Esophagus squamous epithelium (tissue), 5 donors: ENCODE data around the gene LDLRAD3. TPM values are rescaled to one million over a fixed set of nuclear protein-coding genes. Genes with fewer than 3 reads are reported as not detected.
A peak's percentile ranks its signal among the peaks of the same experiment; 100 is the strongest.

Experiments
- DNase-seq: peaks from one replicate; lab custom pipeline; 2025; lab: John Stamatoyannopoulos, UW
- H3K27ac ChIP-seq, 4 donors: fragments of 200-600 bp; sonication (generic); one replicate each; pipeline ENCODE4 v1.5.1; 2016 to 2019; ENCODE audit warnings: mild to moderate bottlenecking in 1 of 4
- H3K27me3 ChIP-seq, 4 donors: fragments of 200-600 bp; sonication (generic); 1 replicate in 3 of 4; 2 replicates in 1 of 4; pipeline versions ENCODE4 v1.5.1 to v1.6.0; 2017 to 2021; ENCODE audit warnings: antibody characterized with exemption in 1 of 4
- H3K36me3 ChIP-seq, 3 donors: fragments of 200-600 bp; sonication (generic); one replicate each; pipeline ENCODE4 v1.5.1; 2016 to 2019
- H3K4me1 ChIP-seq, 3 donors: fragments of 200-600 bp; sonication (generic); one replicate each; pipeline ENCODE4 v1.5.1; 2017 to 2019
- H3K4me3 ChIP-seq, 4 donors: fragments of 200-600 bp; sonication (generic); 1 replicate in 3 of 4; 2 replicates in 1 of 4; pipeline ENCODE4 v1.5.1; 2016 to 2019; ENCODE audit warnings: mild to moderate bottlenecking in 2 of 4, moderate library complexity in 1 of 4
- H3K9me3 ChIP-seq, 3 donors: fragments of 200-600 bp; sonication (generic); one replicate each; pipeline ENCODE4 v1.5.1; 2016 to 2019
- POLR2A ChIP-seq, 4 donors: fragments of 450-650 bp; IDR thresholded peaks; one replicate each; pipeline ENCODE4 v1.6.1; 2017; ENCODE audit warnings: antibody characterized with exemption in 4 of 4, mild to moderate bottlenecking in 4 of 4, moderate library complexity in 3 of 4
- WGBS, 2 donors: methylation state at CpG; one replicate each; pipeline ENCODE4 v1.1.5; 2018; 5-methylcytosine and 5-hydroxymethylcytosine counted together
- intact Hi-C: fragments of 100-400 bp; cut with DNase I; formaldehyde crosslinking; loops from one replicate; pipeline ENCODE4 v1.15.0; 2022
- total RNA-seq, 4 donors: library from RNA; depleted of rRNA; stranded (reverse); fragments of >200 nt; gene quantifications; one replicate each; pipeline ENCODE4 v1.1.0, GENCODE V29; 2016
- TF ChIP-seq, protein P1 (sequence below), 6 experiments: fragments of 450-650 bp in 4 of 6; fragments of 200-600 bp in 2 of 6; sonication (generic) in 2 of 6; IDR thresholded peaks; one replicate each; pipeline ENCODE4 v1.5.1; 2016 to 2019; ENCODE audit warnings: antibody characterized with exemption in 6 of 6, mild to moderate bottlenecking in 4 of 6, moderate library complexity in 4 of 6
- donor health status: DM: yes; HTN: yes; CAD: no.

LDLRAD3 gene
- total RNA-seq, 4 donors from 2014 or later = 5.0 to 16.8 (median 8.2) TPM

DNA sequence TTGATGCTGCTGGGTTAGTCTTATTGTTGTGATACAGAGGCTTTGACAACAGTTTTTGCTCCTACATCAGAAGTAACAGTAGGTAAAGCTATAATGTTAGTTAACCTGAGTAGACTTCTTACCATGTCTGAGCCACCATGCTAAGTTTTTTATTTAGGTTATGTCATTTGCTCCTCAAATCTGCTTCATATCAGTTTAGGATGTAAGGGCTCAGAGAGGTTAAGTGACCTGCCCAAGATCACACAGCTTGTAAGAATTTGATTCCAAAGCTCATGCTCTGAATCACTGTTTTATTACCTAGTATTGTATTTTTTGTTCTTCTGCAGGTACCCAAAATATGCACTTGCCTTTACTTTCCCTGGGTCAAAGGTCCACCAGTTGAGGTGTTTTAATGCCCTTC is 183.7 kb downstream of the LDLRAD3 start:
- H3K9me3 ChIP-seq = no peaks in the 10 kb centered on the region
- no peaks in the 10 kb centered on the region for H3K27me3 ChIP-seq
- peaks cover 0 to 16% (median 0%) of the 10 kb centered on the region in 3 donors for H3K4me1 ChIP-seq
- H3K4me3 ChIP-seq = no peak overlapping the region
- no peaks in the 10 kb centered on the region for H3K36me3 ChIP-seq
- intact Hi-C loops = no loop called here
- no peak for DNase-seq
- H3K27ac ChIP-seq = no peak overlapping the region
- TF ChIP-seq, protein P1, sequence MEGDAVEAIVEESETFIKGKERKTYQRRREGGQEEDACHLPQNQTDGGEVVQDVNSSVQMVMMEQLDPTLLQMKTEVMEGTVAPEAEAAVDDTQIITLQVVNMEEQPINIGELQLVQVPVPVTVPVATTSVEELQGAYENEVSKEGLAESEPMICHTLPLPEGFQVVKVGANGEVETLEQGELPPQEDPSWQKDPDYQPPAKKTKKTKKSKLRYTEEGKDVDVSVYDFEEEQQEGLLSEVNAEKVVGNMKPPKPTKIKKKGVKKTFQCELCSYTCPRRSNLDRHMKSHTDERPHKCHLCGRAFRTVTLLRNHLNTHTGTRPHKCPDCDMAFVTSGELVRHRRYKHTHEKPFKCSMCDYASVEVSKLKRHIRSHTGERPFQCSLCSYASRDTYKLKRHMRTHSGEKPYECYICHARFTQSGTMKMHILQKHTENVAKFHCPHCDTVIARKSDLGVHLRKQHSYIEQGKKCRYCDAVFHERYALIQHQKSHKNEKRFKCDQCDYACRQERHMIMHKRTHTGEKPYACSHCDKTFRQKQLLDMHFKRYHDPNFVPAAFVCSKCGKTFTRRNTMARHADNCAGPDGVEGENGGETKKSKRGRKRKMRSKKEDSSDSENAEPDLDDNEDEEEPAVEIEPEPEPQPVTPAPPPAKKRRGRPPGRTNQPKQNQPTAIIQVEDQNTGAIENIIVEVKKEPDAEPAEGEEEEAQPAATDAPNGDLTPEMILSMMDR (IDR thresholded peaks at IDR 0.05) = no peak
- TF ChIP-seq POLR2A (IDR thresholded peaks at IDR 0.05) = no peak

DNA sequence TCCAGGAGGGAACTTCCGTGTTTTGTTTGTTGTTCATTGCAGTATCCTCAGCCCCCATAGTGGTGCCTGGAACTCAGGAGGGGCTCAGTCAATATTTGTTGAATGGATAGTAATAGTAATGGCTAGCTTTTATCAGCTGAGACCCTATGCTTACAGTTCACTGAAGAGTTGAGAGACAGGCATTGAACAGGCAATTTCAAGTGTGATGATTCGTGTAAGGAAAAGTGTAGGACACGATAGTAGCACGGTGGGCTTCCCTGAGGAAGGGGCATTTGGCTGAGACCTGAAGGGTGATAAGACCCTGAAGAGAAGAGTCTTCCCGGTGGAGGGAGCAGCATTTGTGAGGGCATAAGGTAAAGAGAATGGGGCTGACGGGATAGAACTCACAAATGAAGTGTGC is 186.1 kb downstream of the LDLRAD3 start:
- 76 to 78% methylated on average over 6 of the region's 6 CpGs for WGBS, 2 donors
- no peaks in the 10 kb centered on the region for H3K27me3 ChIP-seq
- H3K36me3 ChIP-seq = no peaks in the 10 kb centered on the region
- H3K27ac ChIP-seq = no peak overlapping the region
- H3K4me1 ChIP-seq = peaks cover 0 to 4% (median 0%) of the 10 kb centered on the region in 3 donors
- no peak overlapping the region for H3K4me3 ChIP-seq
- no peak for TF ChIP-seq POLR2A (IDR thresholded peaks at IDR 0.05)
- TF ChIP-seq, protein P1 (IDR thresholded peaks at IDR 0.05) = no peak
- H3K9me3 ChIP-seq = no peaks in the 10 kb centered on the region
- intact Hi-C loops = loop anchor here (10.0 kb wide), 2 partner anchors 305 to 515 kb away; partner anchors contain the start of gene FJX1
- no peak for DNase-seq

DNA sequence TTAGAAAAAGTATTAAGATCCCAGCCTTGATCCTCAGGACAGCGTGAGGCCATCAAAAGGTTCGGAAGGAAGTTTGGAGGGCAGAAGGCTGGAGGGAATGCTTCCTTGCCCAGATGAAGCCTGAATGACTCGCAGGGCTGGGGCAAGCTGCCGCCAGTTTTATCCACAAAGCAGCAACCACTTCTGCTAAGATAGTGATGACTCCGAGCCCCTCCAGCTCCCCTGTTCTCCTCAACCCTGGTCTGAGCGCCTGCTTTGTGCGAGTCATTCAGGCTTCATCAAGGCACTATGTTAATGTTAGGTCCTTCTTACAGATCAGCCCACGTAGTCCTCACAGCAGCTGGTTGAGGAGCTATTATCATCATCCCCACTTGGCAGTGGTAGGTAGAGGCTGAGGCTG is 186.5 kb downstream of the LDLRAD3 start:
- Histone ChIP-seq H3K4me3 (no peak overlapping the region), H3K9me3 (no peaks in the 10 kb centered on the region), H3K27ac (no peak overlapping the region), H3K4me1 (peaks cover 0 to 4% (median 0%) of the 10 kb centered on the region in 3 donors), H3K27me3 (no peaks in the 10 kb centered on the region), H3K36me3 (no peaks in the 10 kb centered on the region)
- DNase-seq = no peak
- intact Hi-C loops = loop anchor here (10.0 kb wide), 2 partner anchors 306 to 516 kb away; partner anchors contain the start of gene FJX1
- 67 to 79% methylated on average over 6 to 8 of the region's 8 CpGs for WGBS, 2 donors
- TF ChIP-seq, protein P1 (IDR thresholded peaks at IDR 0.05) = no peak
- TF ChIP-seq POLR2A (IDR thresholded peaks at IDR 0.05) = no peak

DNA sequence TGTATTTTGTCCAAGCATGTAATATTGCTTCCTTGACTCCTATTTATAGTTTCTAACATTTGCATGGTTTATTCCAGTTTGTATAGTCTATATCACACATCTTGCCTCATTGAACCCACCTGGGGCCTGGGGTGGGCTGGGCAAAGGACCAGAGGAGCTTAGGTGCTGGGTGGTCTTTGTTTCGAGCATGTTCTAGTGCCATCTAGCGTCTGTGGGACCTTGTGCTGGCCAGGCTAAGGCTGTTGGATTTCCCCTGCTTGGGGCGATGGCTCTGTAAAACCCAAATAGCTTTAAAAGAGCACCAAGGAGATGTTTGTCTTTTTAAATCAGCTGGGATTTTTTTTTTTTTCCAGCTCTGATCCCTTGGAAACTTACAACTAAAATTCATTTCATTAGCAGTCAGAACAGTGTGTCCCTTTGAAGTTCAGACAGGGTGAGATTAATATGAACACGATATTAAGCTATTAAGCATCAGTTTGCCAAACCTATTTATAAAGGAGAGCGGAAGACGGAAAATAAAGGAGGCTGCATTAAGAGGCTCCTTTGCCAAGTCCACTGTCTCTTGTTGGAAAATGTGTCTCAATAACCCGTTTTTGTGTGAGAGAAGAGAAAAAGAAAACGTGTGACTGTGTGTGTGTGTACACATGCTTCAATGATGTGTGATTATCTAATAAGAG is 188.0 kb downstream of the LDLRAD3 start:
- no peak for DNase-seq
- Histone ChIP-seq H3K9me3 (no peaks in the 10 kb centered on the region), H3K4me1 (peaks cover 0 to 4% (median 0%) of the 10 kb centered on the region in 3 donors), H3K27me3 (no peaks in the 10 kb centered on the region), H3K4me3 (no peak overlapping the region), H3K36me3 (no peaks in the 10 kb centered on the region), H3K27ac (peak overlapping the region in 1 of 4 donors; percentile 21)
- intact Hi-C loops = loop anchor here (10.0 kb wide), 2 partner anchors 307 to 517 kb away; partner anchors contain the start of gene FJX1
- 15 to 20% methylated on average over 7 to 8 of the region's 8 CpGs for WGBS, 2 donors
- TF ChIP-seq, protein P1 (IDR thresholded peaks at IDR 0.05) = peak in 4 of 6 experiments; percentile 42 to 59 (median 48)
- TF ChIP-seq POLR2A (IDR thresholded peaks at IDR 0.05) = no peak

DNA sequence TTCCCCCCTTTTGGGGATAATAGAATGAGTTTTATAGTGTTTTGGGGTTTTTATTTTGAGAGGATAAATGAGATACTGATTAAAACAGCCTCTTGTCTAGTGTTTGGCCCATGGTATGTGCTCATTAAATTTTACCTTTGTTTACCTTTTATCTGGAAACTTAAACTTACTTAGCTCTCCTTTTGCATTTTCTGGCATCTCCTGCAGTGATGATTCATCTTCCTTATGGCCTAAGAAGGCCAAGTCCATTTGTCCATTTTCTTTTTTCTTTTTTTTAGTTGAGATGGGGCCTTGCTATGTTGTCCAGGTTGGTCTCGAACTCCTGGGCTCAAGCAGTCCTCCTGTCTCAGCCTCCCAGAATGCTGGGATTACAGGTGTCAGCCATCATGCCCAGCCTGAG is 189.1 kb downstream of the LDLRAD3 start:
- Histone ChIP-seq H3K4me1 (peaks cover 0 to 4% (median 0%) of the 10 kb centered on the region in 3 donors), H3K9me3 (no peaks in the 10 kb centered on the region), H3K36me3 (no peaks in the 10 kb centered on the region), H3K4me3 (no peak overlapping the region), H3K27me3 (no peaks in the 10 kb centered on the region), H3K27ac (no peak overlapping the region)
- WGBS, 2 donors = 76 to 88% methylated on average over 1 of the region's 1 CpG
- DNase-seq = no peak
- intact Hi-C loops = loop anchor here (10.0 kb wide), 2 partner anchors 308 to 518 kb away; partner anchors contain the start of gene FJX1
- no peak for TF ChIP-seq POLR2A (IDR thresholded peaks at IDR 0.05)
- TF ChIP-seq, protein P1 (IDR thresholded peaks at IDR 0.05) = no peak
